ENCODE data around the gene ACVR1B.

The ACVR1B gene

GRCh38 chr12:52036587-52037171 is 85.2 kb downstream of the ACVR1B start (continued):
- TF ChIP-seq ZBTB49 (tag by site-specific recombination; IDR thresholded peaks at IDR 0.05; ENCODE audit: low read depth): no peak
- TF ChIP-seq HOXD13 (CRISPR knock-in tag; IDR thresholded peaks at IDR 0.05; ENCODE audit: borderline replicate concordance): no peak
- TF ChIP-seq ZNF350 (tag by site-specific recombination; IDR thresholded peaks at IDR 0.05): no peak
- TF ChIP-seq ZNF701 (tag by site-specific recombination; IDR thresholded peaks at IDR 0.05): no peak
- TF ChIP-seq KLF9 (tag by site-specific recombination; IDR thresholded peaks at IDR 0.05; ENCODE audit: low read depth): peak; percentile 56
- TF ChIP-seq ZNF26 (tag by site-specific recombination; IDR thresholded peaks at IDR 0.05): no peak
- peak; percentile 72 for TF ChIP-seq ZBTB8A (tag by site-specific recombination; IDR thresholded peaks at IDR 0.05)
- TF ChIP-seq, protein P1, sequence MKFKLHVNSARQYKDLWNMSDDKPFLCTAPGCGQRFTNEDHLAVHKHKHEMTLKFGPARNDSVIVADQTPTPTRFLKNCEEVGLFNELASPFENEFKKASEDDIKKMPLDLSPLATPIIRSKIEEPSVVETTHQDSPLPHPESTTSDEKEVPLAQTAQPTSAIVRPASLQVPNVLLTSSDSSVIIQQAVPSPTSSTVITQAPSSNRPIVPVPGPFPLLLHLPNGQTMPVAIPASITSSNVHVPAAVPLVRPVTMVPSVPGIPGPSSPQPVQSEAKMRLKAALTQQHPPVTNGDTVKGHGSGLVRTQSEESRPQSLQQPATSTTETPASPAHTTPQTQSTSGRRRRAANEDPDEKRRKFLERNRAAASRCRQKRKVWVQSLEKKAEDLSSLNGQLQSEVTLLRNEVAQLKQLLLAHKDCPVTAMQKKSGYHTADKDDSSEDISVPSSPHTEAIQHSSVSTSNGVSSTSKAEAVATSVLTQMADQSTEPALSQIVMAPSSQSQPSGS (tag by site-specific recombination; IDR thresholded peaks at IDR 0.05; ENCODE audit: low read depth): no peak
- peak; percentile 45 for TF ChIP-seq WT1 (tag by site-specific recombination; IDR thresholded peaks at IDR 0.05)
- TF ChIP-seq TRIM28 (IDR thresholded peaks at IDR 0.05; ENCODE audit: borderline replicate concordance, low read length): no peak
- TF ChIP-seq ZNF530 (tag by site-specific recombination; IDR thresholded peaks at IDR 0.05; ENCODE audit: low read depth): no peak
- no peak for TF ChIP-seq ZNF138 (tag by site-specific recombination; IDR thresholded peaks at IDR 0.05; ENCODE audit: borderline replicate concordance)
- no peak for TF ChIP-seq REST (tag by site-specific recombination; IDR thresholded peaks at IDR 0.05)
- no peak for TF ChIP-seq ZNF645 (tag by site-specific recombination; IDR thresholded peaks at IDR 0.05)
- TF ChIP-seq ZNF223 (tag by site-specific recombination; IDR thresholded peaks at IDR 0.05): no peak
- TF ChIP-seq ZNF174 (tag by site-specific recombination; IDR thresholded peaks at IDR 0.05): no peak
- no peak for TF ChIP-seq BCL6B (tag by site-specific recombination; IDR thresholded peaks at IDR 0.05)
- no peak for TF ChIP-seq ZNF488 (tag by site-specific recombination; IDR thresholded peaks at IDR 0.05)
- TF ChIP-seq ZFHX2 (tag by site-specific recombination; conservative IDR thresholded peaks at IDR 0.05): peak; percentile 51
- TF ChIP-seq, protein P2, sequence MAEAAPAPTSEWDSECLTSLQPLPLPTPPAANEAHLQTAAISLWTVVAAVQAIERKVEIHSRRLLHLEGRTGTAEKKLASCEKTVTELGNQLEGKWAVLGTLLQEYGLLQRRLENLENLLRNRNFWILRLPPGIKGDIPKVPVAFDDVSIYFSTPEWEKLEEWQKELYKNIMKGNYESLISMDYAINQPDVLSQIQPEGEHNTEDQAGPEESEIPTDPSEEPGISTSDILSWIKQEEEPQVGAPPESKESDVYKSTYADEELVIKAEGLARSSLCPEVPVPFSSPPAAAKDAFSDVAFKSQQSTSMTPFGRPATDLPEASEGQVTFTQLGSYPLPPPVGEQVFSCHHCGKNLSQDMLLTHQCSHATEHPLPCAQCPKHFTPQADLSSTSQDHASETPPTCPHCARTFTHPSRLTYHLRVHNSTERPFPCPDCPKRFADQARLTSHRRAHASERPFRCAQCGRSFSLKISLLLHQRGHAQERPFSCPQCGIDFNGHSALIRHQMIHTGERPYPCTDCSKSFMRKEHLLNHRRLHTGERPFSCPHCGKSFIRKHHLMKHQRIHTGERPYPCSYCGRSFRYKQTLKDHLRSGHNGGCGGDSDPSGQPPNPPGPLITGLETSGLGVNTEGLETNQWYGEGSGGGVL (tag by site-specific recombination; IDR thresholded peaks at IDR 0.05): no peak
- TF ChIP-seq ZNF624 (tag by site-specific recombination; IDR thresholded peaks at IDR 0.05): no peak
- no peak for TF ChIP-seq ZNF324 (tag by site-specific recombination; IDR thresholded peaks at IDR 0.05)
- TF ChIP-seq, protein P3, sequence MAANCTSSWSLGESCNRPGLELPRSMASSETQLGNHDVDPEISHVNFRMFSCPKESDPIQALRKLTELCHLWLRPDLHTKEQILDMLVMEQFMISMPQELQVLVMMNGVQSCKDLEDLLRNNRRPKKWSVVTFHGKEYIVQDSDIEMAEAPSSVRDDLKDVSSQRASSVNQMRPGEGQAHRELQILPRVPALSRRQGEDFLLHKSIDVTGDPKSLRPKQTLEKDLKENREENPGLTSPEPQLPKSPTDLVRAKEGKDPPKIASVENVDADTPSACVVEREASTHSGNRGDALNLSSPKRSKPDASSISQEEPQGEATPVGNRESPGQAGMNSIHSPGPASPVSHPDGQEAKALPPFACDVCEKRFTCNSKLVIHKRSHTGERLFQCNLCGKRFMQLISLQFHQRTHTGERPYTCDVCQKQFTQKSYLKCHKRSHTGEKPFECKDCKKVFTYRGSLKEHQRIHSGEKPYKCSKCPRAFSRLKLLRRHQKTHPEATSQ (tag by site-specific recombination; IDR thresholded peaks at IDR 0.05): no peak

Measured in HEK293 (cell line).